SIG-M5 treated with dmso at 0.1 percent for 504 hours (cell line): ENCODE data around the gene CLEC11A.

Experiments used
- DNase-seq: peaks from one replicate; lab custom pipeline; 2025; ENCODE audit not compliant: unreplicated experiment; lab: John Stamatoyannopoulos, UW

Gene CLEC11A

DNA sequence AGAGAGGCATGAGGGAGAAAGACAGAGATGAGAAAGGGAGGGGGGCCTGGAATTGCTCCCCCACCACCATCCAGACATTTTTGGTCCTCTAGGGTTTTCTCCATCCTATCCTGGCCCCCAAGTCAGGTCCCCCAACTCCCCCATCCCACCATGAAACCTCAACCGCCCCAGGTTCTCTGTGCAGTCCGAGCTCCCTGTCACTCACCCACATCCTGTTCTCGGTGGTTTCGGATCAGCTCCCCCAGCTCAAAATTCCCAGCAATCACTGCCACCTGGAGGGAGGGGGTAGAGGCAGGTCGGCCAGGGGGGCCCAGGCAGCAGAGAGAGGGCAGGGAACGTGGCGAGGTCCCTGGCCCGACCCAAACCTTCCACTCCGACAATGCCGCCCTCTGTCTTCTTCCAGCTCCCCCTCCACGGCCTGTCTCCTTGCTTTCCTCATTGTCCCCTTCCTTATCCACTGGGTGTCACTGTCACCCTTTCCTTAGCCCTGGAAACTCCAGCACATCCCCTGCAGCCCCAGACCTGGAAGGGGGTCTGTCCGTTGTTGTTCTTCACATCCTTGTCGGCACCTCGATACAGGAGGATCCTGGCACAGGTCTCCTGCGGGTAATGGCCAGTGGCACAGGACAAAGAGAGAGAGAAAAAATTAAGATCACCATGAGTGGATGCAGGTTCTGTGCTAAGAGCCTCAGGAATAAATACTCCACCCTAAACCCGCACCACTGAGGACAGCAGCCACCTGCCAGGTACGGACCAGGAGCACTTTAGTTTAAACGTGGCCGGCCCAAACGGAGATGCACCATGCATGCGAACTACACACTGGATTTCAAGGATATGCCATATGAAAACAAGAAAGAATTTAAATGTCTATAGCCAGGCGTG is 19.0 kb upstream of the CLEC11A start:
- DNase-seq: no peak

DNA sequence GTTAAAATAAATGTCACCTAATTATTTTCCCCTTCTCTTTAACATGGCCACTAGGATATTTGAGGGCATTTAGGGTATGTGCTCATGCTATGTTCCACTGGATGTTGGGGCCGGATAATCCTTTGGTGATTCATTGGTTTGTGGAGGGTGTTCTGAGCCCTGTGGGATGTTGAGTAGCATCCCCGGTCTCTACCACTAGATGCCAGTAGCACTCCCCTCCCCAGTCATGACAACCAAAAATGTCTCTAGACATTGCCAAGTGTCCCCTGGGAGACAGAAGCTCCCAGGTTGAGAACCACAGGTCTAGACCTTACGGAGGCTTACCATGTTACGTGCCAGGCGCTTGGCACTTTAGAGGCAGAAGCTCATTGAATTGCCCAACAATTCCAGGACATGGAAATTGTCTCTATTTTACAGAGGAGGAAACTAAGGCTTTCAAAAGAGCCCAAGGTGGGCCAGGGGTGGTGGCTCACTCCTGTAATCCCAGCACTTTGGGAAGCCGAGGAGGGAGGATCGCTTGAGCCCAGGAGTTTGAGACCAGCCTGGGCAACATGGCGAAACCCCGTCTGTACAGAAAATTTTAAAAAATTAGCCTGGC is 17.6 kb upstream of the CLEC11A start:
- DNase-seq: peak; percentile 75

DNA sequence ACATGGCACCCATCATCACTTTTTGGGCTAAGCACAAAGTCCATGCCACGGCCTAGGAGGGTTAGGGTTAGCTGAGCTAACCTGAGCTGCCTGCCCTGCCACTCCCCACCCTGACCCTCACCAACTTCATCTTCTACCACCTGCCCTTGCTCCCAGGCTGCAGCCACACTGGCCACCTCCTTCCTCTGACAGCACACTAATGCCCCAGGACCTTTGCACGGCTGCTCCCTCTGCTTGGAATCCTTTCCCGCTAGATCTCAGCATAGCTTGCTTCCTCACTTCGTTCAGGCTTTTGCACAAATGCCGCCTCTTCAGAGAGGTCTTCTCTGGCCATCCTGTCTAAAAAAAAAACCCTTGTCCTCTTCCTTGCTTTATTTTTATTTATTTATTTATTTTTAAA is 16.8 kb upstream of the CLEC11A start:
- DNase-seq: no peak

DNA sequence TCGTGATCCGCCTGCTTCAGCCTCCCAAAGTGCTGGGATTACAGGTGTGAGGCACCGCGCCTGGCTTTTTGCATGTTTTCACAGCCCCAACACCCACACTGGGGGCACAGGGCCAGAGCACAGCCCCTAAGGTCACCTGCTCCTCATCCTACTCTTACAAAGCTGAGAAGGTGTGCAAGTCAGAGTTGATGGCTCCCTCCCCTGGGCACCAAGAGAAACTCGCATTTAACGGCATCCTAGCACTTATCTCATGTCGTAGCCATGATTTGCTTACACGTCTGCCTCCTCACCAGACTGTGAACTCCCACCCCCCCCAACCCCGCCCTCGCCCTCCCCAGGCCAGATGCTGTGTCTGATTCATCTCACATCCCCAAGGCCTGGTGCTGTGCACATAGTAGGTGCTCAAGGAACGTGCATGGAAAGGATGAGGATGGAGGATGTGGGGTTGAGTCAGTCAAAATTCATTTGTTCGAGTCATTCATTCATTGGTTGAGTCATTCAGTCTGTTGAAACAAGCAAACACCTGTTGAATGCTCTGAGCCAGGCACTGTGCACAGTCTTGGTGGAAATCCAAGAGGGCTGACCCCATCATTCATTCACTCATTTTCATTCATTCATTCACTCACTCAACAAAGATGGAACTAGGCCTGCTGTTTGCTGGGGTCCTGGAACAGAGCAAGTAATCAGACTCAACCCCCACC is 14.8 kb upstream of the CLEC11A start:
- DNase-seq: no peak

DNA sequence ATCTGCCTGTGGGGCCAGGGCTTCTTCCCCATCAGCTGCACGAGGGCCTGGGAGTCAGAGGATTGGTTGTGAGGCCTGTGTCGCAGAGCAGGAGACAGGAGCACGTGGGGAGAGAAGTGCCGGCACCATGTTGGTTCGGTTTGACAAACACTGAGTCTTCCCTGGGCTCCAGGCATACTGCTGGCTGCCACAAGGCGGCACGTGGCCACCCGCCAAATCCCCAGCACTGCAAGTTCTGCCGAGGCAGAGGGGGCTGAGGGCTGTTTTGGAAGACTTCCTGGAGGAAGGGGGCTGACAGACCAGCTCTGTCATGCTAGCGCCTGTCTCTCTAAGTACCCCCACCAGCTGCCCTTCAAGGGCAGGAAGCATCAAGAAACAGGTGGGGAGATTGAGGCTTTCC is 13.1 kb upstream of the CLEC11A start:
- no peak for DNase-seq

DNA sequence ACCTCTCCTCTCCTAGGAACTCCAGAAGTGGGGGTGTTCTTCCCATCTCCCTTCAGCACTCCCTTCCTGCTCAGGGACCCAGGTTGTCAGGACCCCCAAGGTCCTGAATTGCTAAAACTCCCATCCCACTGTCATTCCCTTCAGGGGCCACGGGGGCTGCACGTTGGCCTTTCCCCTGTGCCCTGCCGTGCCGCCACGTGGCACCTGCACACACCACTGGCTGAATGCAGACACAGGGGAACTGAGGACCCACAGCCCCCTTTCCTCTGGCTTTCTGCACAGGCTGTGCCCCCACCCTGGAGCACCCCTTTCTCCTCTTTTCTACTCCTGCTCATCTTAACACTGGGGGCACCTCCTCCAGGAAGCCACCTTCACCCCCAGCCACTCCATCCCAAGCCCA is 12.6 kb upstream of the CLEC11A start:
- no peak for DNase-seq

DNA sequence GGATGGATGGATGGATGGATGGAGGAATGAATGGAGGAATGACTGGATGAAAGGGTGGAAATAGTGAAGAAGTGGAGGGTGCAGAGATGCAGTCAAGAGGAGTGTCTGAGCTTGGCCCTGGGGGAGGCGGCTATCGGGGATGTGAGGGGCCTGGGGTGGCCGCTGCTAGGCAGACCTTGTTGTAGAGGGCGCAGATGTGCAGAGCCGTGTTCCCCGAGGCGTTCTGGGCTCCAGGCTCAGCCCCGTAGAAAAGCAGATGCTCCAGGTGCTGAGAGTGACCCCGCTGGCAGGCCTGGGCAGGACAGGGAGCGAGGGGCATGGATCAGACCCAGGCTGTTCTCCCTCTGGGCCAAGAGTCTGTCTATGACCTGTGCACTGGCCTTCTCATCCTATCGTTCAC is 12.0 kb upstream of the CLEC11A start:
- DNase-seq: no peak

DNA sequence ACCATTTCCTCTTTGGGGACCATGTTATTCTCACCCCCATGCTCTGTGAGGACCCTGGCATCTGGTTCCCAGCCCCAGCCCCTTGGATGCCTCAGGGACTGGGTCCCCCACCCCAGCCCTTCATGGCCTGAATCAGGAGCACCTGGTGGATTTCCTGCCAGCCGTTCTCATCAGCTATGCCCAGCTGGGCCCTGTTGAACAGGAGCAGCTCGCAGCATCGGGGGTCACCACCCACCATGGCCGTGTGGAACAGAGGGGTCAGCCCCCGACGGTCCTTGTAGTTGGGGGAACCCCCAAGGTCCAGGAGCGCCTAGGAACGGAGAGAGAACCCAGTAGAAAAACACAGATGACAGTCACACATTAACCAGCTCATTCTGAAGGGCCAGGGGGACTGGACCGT is 11.4 kb upstream of the CLEC11A start:
- no peak for DNase-seq

DNA sequence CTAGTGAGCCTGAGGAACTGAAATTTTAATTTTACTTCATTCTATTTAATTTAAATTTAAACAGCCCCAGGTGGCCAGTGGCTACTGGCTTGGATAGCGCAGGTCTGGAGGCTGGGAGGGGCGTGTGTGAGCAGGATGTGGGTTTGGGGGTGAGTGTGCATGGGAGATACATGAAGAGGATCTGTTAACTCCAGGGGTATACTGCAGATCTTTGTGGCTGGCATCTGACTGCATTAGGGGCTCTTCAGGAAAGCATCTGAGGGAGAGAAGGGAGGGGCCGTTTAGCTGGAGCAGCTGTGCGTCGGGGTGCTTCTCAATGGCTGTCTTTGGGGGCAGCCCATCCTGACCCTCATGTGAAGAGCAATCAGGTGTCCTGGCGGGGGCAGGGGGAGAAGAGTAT is 10.3 kb upstream of the CLEC11A start:
- no peak for DNase-seq

DNA sequence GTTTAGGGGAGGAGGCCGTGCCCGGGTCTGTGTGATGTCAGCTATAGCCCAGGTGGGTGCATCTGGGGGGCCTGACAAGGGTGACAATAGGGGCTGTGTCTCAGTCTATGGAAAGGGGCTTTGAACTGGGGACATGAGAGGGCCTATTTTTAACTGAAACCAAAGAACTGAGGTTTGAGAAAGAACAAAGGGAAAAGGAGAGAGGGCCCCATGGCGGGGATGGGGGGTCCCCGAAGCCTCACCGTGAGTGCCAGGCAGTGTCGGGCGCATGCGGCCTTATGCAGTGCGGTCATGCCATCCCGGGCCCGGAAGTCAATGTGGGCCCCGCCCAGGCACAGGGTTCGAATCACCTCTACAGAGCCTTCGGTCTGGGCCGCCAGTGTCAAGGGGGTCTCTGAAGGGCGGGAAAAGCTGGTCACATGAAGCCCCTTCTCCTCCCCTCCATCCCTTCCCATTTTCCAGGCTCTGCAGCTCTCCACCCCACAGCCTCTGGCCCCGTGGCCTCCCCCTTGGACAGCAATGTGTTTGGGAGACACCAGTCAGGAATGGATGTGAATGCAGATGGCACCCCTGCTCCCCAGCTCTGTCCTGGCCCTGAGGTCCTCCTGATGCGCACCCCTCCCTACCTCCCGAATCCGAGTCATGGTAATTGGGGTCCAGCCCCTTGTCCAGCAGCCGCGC is 9.5 kb upstream of the CLEC11A start:
- DNase-seq: no peak

DNA sequence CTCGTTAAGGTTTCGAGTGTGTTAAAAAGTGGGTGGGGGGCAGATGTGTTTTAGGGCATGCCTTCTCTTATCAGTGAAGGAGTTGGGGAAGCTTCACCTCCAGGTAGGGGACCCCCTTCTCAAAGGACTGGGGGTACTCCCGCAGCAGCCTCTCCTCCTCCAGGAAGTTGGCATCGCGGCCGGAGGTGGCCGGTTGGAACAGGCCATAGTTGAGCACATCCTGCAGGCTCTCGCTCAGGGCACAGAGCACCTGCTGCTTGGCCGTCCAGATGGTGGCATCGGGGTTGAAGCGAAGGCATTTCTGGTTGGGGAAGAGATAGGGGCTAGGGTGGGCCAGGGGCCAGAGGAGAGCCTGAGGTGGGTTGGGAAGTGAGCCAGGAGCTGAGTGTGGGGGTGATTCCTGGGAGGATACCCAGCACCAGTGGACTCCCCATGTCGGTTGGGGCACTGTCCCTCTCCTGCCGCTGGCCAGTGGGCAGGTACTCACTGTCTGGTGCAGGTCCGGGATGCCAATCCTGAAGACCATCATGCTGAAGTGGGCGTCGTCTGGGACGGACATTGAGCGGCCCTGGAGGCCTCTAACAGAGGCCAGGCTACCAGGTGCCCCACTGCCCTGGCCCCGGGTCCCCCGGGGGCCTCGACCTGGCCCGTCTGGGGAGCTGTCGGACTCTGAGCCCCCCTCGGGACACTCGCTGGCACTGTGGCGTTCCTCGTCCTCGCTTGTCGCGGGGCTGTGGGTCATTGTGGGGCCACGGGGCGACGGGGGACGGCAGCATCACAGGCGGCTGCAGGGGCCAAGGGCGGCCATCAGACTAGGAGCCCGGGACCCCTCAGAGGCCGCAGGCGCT is 6.8 kb upstream of the CLEC11A start:
- no peak for DNase-seq

DNA sequence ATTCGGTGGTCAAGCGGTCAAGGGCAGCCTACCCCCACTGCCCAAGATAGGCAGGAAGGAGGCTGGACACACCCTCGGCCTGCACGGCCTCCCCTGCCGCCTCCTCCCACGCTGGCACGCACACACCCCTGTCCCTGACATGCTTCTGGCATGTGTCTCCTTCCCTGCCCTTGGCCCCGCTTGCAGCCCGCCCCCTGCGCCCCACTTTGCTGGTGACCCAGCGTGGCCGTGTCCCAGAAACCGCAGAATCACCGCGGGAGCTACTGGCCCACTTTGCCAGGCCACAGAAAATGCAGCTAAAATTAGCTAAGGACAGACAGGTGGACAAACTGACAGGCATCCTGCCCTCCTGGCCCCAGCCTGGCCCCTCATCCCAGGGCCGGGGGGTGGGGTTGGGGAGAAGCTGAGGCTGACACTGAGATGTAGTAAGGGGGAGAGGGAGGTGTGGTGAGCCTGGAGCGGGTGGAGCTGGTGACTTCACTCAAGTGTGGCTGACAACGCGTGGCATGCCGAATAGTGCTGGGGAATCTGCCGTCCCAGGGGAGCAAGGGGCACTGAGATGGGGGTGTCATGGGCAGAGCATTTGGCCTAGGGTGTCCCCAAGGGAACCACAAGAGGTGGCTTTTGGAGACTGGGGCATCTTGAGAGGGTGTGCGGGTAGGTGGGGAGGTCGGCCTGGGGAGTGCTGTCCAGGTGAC is 6.0 kb upstream of the CLEC11A start:
- DNase-seq: no peak

DNA sequence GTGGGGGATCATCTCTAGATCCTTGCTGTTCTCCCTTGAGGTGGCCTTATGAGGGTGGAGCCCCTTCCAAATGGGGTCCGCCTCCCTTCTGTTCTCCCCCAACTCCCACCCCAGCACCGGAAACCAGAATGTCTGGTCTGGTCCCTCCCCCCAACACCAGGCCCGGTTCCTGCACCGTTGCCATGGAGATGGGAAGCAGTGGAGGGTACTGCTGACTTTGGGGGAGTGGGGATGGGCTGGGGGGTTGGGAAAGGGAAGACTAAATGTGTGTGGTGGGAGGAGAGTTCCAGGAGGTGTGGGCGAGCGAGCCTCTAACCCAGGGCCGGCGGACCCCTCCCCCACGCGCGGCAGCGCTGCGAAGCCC is 5.3 kb upstream of the CLEC11A start:
- no peak for DNase-seq

DNA sequence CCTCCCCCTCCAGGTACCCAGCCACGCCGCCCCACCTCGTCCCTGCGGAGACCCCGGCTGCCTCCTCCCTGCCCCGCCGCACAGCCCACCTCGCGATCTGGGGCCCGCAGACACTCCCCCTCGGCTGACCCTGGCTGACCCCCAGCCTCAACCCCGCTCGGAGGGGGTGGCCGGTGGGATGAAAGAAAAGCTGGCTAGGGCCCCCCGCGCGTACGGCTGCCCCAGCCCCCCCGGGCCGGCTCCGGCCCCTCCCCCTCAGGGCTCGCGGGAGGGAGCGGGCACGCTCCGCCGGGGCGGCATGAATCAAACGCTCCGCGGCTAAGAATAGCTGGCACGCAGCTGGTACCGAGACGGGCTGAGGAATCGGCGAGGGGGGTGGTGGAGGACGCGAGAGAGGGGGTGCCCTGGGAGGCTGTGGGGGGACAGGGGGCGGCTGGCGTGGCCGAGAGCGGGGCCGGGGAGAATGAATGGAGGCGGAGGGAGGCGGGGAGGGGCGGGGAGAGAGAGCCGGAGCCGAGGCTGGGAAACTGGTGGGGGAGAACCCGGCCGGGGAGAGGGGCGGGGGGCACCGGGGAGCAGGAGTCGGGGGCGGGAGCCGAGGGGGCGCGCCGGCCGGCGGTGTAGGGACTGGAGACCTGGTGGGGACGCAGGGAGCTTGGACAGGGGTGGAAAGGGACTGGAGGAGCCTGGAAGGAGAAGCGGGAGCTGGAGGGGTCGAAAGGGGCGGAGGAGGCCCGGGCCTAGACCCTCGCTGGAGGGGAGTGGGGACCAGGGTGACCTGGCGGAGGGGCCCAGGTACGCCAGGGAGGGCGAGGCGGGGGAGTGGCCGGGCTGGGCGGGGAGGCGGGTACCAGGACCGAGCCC is 4.7 kb upstream of the CLEC11A start:
- DNase-seq: no peak

DNA sequence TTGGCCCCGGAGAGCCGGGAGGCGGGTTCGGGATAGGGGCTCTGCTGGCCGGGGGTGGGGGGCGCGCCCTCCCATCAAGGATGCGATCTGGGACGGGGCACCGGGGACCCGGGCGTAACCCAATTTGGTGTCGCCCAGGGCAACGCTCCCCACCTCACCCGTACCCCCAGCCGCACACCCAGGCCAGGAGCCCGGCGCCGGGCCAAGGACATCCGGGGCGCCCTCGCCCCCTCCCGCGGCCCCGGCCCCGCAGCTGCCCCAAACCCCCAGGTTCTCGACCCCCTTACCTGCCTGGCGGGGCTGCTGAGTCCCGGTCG is 4.1 kb upstream of the CLEC11A start:
- DNase-seq: no peak

DNA sequence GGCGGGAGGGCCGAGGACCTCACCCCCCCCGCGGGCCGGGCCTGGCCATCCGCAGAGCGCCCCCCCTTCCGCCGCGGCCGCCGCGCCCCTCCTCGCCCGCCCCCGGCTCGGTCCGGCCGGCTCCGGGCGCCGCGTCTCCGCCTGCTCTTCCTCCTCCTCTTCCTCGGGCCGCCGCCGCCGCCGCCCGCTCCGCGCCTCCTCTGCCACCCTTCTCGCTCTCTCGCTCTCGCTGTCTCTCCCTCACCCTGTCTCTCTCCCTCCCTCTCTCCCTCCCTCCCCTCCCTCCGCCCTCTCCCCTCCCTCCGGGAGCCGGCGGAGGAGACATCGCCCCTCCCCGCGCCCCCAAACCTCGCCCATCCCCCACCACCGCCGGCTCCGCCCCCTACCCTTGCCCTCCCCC is 3.6 kb upstream of the CLEC11A start, which contains the start of gene SHANK1:
TSS of gene SHANK1 (minus strand) at position 237 of the 400 bp plus-strand sequence. CDS start 2,883 bp downstream, outside the sequence.
- DNase-seq: no peak

DNA sequence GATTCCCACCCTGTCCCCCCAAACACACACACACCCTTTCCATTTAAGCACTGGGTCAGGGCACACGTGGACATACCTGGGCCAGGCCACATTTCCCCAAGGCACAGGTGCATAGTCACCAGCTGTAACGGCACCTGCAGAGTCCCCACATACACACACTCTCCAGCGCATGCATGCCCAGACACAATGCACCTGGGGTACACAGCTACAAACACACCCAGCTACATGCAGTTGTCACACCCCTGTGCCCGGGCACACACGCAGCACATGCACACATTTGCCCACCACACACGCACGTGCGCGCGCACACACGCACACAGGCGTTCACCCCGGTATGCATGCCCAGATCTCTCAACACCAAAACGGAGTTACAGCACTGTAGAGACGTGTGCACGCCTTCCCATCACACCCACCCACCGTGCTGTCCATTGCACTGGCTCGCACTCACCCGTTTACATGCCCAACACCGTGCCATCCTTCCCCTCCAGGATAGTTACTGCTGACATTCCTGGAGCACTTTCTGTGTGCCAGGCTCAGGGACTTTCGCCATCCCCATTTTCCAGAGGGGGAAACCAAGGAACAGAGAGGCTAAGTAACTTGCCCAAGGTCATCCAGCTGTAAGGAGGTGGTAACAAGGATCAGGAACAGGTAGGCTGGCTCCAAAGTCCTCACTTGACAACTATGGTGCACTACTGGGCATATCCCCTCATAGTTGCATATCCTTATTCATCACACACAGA is 2.8 kb upstream of the CLEC11A start:
- DNase-seq: no peak

DNA sequence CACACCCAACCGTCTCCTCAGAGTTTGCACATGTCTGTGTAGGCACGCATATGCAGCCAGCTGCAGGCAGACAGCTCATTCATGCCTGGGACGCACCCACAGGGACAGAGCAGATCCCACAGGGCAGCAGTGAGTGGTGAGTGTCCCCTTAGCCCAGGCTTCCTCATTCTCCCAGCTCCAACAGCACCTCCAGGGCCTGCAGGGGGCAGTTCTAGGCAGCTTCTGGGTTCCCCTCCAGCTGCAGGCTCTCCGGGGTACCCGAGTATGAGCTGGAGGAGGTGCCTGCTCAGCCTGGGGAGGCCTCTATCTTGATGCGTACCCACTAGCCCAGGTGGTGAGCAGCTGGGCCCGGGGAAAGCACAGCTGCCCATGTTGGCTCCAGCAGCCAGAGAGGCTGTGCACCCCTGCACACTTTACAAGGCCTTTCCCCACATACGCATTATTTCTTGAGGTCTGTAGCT is 2.2 kb upstream of the CLEC11A start:
- DNase-seq: peak; percentile 69
